ENCODE results near the gene OR1J1.

Gene OR1J1

GRCh38 chr9:122444041-122444733 lies 33.5 kb downstream of the OR1J1 start:
- DNase-seq = no peak

GRCh38 chr9:122442568-122442967 lies 35.2 kb downstream of the OR1J1 start:
- no peak for DNase-seq

Data from NCI-H345 (cell line).